ENCODE measurements around the gene INSYN1.

INSYN1 gene

GRCh38 chr15:73686781-73687256 lies 66.3 kb downstream of the INSYN1 start:
- DNase-seq (ENCODE audit: low read depth), result no peak

- no peak for DNase-seq (ENCODE audit: low read depth)
Observed at GRCh38 chr15:73685981-73686380, 67.2 kb downstream of the INSYN1 start.
